ENCODE results near the gene YEATS2.

YEATS2 gene

DNA sequence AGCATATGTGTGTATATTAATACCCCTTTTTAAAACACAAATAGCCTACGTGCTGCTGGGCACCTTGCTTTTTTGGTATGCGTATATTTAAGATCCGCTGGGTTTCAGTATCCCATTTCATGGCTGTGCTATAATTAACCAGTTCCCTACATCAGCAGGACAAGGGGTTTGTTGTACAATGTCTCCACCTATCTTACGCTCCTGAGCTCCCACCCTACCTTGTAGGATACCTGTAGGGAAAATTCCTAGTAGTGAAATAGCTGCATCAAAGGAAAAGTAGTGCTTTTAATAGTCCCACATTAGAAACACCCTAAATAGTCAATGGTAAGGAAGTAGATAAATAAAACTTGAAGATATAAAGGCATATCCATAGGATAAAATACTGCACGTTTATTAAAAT lies 126.4 kb downstream of the YEATS2 start:
- Histone ChIP-seq H3K9me2 (replicated peaks; ENCODE audit: low read depth, low read length) (no peaks in the 10 kb centered on the region), H3K27me3 (ENCODE audit: insufficient read depth, low read length, poor library complexity, severe bottlenecking) (no peaks in the 10 kb centered on the region), H3K4me3 (ENCODE audit: low read length, poor library complexity, severe bottlenecking) (no peak overlapping the region), H2AFZ (ENCODE audit: low read length) (no peak overlapping the region), H3K79me2 (ENCODE audit: insufficient read depth, low read length) (no peaks in the 10 kb centered on the region), H3F3A (ENCODE audit: low read depth) (no peaks in the 10 kb centered on the region), H4K20me1 (ENCODE audit: insufficient read depth, low read length, poor library complexity, severe bottlenecking) (no peaks in the 10 kb centered on the region), H3K4me1 (ENCODE audit: insufficient read depth, low read length, poor library complexity, severe bottlenecking) (no peaks in the 10 kb centered on the region), H3K36me3 (ENCODE audit: insufficient read depth, low read length) (peaks cover 16% of the 10 kb centered on the region; the same call in 1 of the 2 replicates), H3K9me3 (ENCODE audit: insufficient read depth, low read depth, low read length) (no peaks in the 10 kb centered on the region), H3K4me2 (ENCODE audit: low read depth, low read length, poor library complexity, severe bottlenecking) (no peak overlapping the region), H3K9ac (ENCODE audit: low read depth, low read length, poor library complexity, severe bottlenecking) (no peak overlapping the region)
- TF ChIP-seq EZH2phosphoT487 (IDR thresholded peaks at IDR 0.05; ENCODE audit: borderline replicate concordance) = no peak
- TF ChIP-seq, protein P1, sequence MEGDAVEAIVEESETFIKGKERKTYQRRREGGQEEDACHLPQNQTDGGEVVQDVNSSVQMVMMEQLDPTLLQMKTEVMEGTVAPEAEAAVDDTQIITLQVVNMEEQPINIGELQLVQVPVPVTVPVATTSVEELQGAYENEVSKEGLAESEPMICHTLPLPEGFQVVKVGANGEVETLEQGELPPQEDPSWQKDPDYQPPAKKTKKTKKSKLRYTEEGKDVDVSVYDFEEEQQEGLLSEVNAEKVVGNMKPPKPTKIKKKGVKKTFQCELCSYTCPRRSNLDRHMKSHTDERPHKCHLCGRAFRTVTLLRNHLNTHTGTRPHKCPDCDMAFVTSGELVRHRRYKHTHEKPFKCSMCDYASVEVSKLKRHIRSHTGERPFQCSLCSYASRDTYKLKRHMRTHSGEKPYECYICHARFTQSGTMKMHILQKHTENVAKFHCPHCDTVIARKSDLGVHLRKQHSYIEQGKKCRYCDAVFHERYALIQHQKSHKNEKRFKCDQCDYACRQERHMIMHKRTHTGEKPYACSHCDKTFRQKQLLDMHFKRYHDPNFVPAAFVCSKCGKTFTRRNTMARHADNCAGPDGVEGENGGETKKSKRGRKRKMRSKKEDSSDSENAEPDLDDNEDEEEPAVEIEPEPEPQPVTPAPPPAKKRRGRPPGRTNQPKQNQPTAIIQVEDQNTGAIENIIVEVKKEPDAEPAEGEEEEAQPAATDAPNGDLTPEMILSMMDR (conservative IDR thresholded peaks at IDR 0.05; ENCODE audit: low read length) = no peak

DNA sequence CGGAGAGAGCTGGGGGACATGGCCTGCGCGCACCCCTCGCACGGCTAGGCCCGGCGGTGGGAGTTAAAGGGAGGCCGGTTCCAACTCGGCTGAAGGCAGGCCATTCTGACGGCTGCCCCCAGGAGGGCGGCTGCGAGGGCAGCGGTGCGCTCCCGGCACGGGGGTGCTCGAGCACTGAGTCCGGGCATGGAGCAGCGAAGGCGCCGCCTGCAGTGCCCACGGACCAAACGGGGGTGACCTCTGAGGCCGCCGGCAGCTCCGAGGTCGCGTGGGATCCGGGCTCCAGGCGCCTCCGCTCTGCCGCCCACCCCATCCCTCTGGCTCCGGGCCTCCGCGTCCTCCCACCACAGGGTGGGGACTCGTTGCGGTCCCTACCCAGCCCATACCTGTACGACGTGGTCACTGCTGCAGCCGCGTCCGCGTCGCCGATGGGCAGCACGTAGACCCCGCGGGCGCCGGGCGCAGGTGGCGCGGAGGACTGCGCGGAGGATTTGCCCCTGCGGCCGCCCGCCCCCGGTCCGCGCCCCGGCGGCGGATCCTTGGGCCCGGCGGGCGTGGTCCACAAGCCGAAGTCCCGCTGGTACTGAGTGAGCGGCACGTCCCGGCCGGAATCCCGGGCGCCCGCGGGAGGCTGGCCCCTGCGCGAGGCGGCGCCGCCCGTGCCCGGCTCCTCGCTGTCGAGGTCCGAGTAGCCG lies 127.3 kb downstream of the YEATS2 start:
- Histone ChIP-seq H2AFZ (ENCODE audit: low read length) (no peak overlapping the region), H3K9me2 (replicated peaks; ENCODE audit: low read depth, low read length) (no peaks in the 10 kb centered on the region), H3K9me3 (ENCODE audit: insufficient read depth, low read depth, low read length) (no peaks in the 10 kb centered on the region), H4K20me1 (ENCODE audit: insufficient read depth, low read length, poor library complexity, severe bottlenecking) (no peaks in the 10 kb centered on the region), H3K4me2 (ENCODE audit: low read depth, low read length, poor library complexity, severe bottlenecking) (no peak overlapping the region), H3K4me1 (ENCODE audit: insufficient read depth, low read length, poor library complexity, severe bottlenecking) (no peaks in the 10 kb centered on the region), H3K9ac (ENCODE audit: low read depth, low read length, poor library complexity, severe bottlenecking) (no peak overlapping the region), H3K4me3 (ENCODE audit: low read length, poor library complexity, severe bottlenecking) (no peak overlapping the region), H3K27me3 (ENCODE audit: insufficient read depth, low read length, poor library complexity, severe bottlenecking) (no peaks in the 10 kb centered on the region), H3F3A (ENCODE audit: low read depth) (no peaks in the 10 kb centered on the region), H3K79me2 (ENCODE audit: insufficient read depth, low read length) (no peaks in the 10 kb centered on the region), H3K36me3 (ENCODE audit: insufficient read depth, low read length) (peaks cover 25% of the 10 kb centered on the region; the same call in 1 of the 2 replicates)
- TF ChIP-seq, protein P1 (conservative IDR thresholded peaks at IDR 0.05; ENCODE audit: low read length) = no peak
- TF ChIP-seq EZH2phosphoT487 (IDR thresholded peaks at IDR 0.05; ENCODE audit: borderline replicate concordance) = no peak

DNA sequence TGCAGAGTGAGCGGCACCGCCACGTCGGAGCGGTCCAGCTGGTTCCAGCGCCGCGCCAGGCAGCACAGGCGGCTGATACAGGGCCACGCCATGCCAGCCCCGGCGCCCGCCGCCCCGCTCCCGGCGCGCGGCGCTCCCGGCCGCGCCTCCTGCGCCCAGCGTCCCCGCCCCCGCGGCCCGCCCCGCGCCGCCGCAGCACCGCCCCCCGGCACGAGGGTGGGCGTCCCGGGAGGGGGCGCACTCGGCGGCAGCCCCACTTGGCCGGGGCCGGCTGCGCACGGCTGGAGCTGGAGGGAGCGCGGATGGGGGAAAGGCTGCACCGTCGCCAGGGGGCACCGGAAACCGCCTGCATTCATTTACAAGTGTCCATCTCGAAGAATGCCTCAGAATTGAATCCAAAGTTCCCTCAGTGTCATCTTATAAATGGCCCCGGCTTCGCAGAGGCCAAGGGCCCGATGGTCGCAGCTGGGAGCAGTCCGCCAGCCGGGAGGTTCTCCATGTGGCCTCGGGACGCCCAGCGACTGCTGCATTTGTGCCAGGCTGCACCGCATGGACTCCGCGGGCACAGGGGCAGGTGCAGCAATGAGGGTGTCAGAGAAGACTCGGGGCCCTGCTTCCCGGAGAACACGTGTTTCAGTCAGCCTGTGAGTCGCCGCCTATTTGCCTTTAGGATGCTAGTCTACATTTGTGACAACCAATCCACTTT lies 128.0 kb downstream of the YEATS2 start, which contains the start of gene MAP6D1:
TSS of gene MAP6D1 (minus strand) at position 122 of the 706 bp plus-strand sequence. CDS start at position 92, 30 bp downstream.
- H3K4me2 ChIP-seq (ENCODE audit: low read depth, low read length, poor library complexity, severe bottlenecking) = no peak within 1 kb of the TSS
- no peak within 1 kb of the TSS for H2AFZ ChIP-seq (ENCODE audit: low read length)

More for the DNA sequence above, 128.0 kb downstream of the YEATS2 start, which contains the start of gene MAP6D1:
- no peak within 1 kb of the TSS for H3K9ac ChIP-seq (ENCODE audit: low read depth, low read length, poor library complexity, severe bottlenecking)
- no peaks in the 10 kb centered on the region for H3K27me3 ChIP-seq (ENCODE audit: insufficient read depth, low read length, poor library complexity, severe bottlenecking)
- H3K36me3 ChIP-seq (ENCODE audit: insufficient read depth, low read length) = peaks cover 31% of the 10 kb centered on the region; the same call in 1 of the 2 replicates
- H3K4me3 ChIP-seq (ENCODE audit: low read length, poor library complexity, severe bottlenecking) = no peak within 1 kb of the TSS
- no peaks in the 10 kb centered on the region for H3F3A ChIP-seq (ENCODE audit: low read depth)
- TF ChIP-seq, protein P1 (conservative IDR thresholded peaks at IDR 0.05; ENCODE audit: low read length) = no peak
- TF ChIP-seq EZH2phosphoT487 (IDR thresholded peaks at IDR 0.05; ENCODE audit: borderline replicate concordance) = no peak
- no peaks in the 10 kb centered on the region for H3K9me3 ChIP-seq (ENCODE audit: insufficient read depth, low read depth, low read length)
- no peaks in the 10 kb centered on the region for H3K9me2 ChIP-seq (replicated peaks; ENCODE audit: low read depth, low read length)
- H3K4me1 ChIP-seq (ENCODE audit: insufficient read depth, low read length, poor library complexity, severe bottlenecking) = no peaks in the 10 kb centered on the region
- H4K20me1 ChIP-seq (ENCODE audit: insufficient read depth, low read length, poor library complexity, severe bottlenecking) = no peaks in the 10 kb centered on the region
- H3K79me2 ChIP-seq (ENCODE audit: insufficient read depth, low read length) = no peaks in the 10 kb centered on the region

Measured in Loucy (cell line).